SK-N-MC (cell line): Measurements from ENCODE around the gene PID1.

Source experiments
- EZH2 ChIP-seq: fragments of 200-600 bp; sonication (generic); IDR thresholded peaks from one replicate; pipeline ENCODE4 v1.6.1; 2017; ENCODE audit warnings: antibody characterized with exemption
- POLR2AphosphoS5 ChIP-seq: IDR thresholded peaks from 2 replicates; pipeline ENCODE4 v1.6.1; 2012; ENCODE audit warnings: mild to moderate bottlenecking, low read depth, low read length, borderline replicate concordance

DNA sequence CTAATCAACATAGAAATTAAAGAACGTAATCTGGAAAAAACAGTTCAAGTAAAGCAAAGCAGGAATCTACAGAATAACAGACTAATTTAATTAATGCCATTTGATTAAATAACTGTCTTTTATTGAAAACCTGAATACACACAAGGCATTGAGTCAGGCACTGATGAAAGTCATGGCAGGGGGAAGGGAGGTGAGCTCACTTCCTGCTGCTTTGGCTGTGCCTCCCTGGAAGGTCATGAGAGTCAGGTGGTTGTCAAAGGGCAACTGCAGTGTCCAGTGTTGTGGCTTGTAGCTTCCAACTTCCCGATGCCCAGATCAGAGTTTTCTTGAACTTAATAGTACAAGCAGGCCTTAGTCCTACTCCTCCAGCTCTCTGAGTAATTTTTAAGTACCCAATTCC lies 180.9 kb downstream of the PID1 start:
- TF ChIP-seq POLR2AphosphoS5: no peak
- TF ChIP-seq EZH2: no peak
